Neural progenitor cell (in vitro differentiated cells): ENCODE results near the gene CNTN1. TPM values are rescaled to one million over a fixed set of nuclear protein-coding genes. Genes with fewer than 3 reads are reported as not detected.

Source experiments
- DNase-seq: peaks from one replicate; pipeline ENCODE4 v3.0.0-alpha.2; 2016; ENCODE audit warnings: low spot score
- H2AFZ ChIP-seq: fragments of 200-600 bp; sonication (generic); replicated peaks from 2 replicates; pipeline ENCODE4 v1.6.1; 2016; ENCODE audit warnings: antibody characterized with exemption
- H3F3A ChIP-seq: fragments of 200-600 bp; sonication (generic); 2 replicates; pipeline ENCODE4 v1.6.1; 2016; ENCODE audit warnings: antibody characterized with exemption, low read depth
- H3K27ac ChIP-seq: fragments of 200-600 bp; sonication (generic); 2 replicates; pipeline ENCODE4 v1.5.1; 2016; ENCODE audit warnings: mild to moderate bottlenecking
- H3K27me3 ChIP-seq: fragments of 200-600 bp; sonication (generic); 2 replicates; pipeline ENCODE4 v1.6.1; 2016; ENCODE audit warnings: mild to moderate bottlenecking, moderate library complexity
- H3K36me3 ChIP-seq: fragments of 200-600 bp; sonication (generic); 2 replicates; pipeline ENCODE4 v1.5.1; 2016
- H3K4me1 ChIP-seq: fragments of 200-600 bp; sonication (generic); 2 replicates; pipeline ENCODE4 v1.6.1; 2016; ENCODE audit warnings: mixed run types
- H3K4me2 ChIP-seq: fragments of 200-600 bp; sonication (generic); 2 replicates; pipeline ENCODE4 v1.6.1; 2016
- H3K4me3 ChIP-seq: fragments of 200-600 bp; sonication (generic); 2 replicates; pipeline ENCODE4 v1.5.1; 2016
- H3K79me2 ChIP-seq: fragments of 200-600 bp; sonication (generic); 2 replicates; pipeline ENCODE4 v1.6.1; 2016; ENCODE audit warnings: low read depth
- H3K9ac ChIP-seq: fragments of 200-600 bp; sonication (generic); 2 replicates; pipeline ENCODE4 v1.6.1; 2016
- H3K9me3 ChIP-seq: fragments of 200-600 bp; sonication (generic); 2 replicates; pipeline ENCODE4 v1.5.1; 2016; ENCODE audit warnings: low read depth
- H4K20me1 ChIP-seq: fragments of 200-600 bp; sonication (generic); 2 replicates; pipeline ENCODE4 v1.6.1; 2016; ENCODE audit warnings: low read depth
- H3K27ac Mint-ChIP-seq: 3 replicates; pipeline ENCODE4 v1.8.0; 2021; ENCODE audit warnings: mixed read lengths
- H3K27me3 Mint-ChIP-seq: 2 replicates; pipeline ENCODE4 v1.8.0; 2022; ENCODE audit warnings: low read depth, mild to moderate bottlenecking, inconsistent platforms, moderate library complexity, mixed read lengths; ENCODE audit not compliant: insufficient read depth
- H3K36me3 Mint-ChIP-seq: 3 replicates; pipeline ENCODE4 v1.8.0; 2021; ENCODE audit warnings: mixed read lengths
- H3K4me1 Mint-ChIP-seq: 3 replicates; pipeline ENCODE4 v1.8.0; 2021; ENCODE audit warnings: mixed read lengths
- H3K4me3 Mint-ChIP-seq: 3 replicates; pipeline ENCODE4 v1.8.0; 2021; ENCODE audit warnings: mild to moderate bottlenecking, moderate library complexity, mixed read lengths
- H3K9me3 Mint-ChIP-seq: 3 replicates; pipeline ENCODE4 v1.8.0; 2020; ENCODE audit warnings: mixed read lengths
- CTCF ChIP-seq: fragments of 200-600 bp; sonication (generic); IDR thresholded peaks from 2 replicates; pipeline ENCODE4 v1.5.1; 2017; ENCODE audit warnings: antibody characterized with exemption, mild to moderate bottlenecking
- EZH2 ChIP-seq: fragments of 200-600 bp; sonication (generic); IDR thresholded peaks from 2 replicates; pipeline ENCODE4 v1.6.1; 2017; ENCODE audit warnings: antibody characterized with exemption, mild to moderate bottlenecking, moderate library complexity
- EZH2phosphoT487 ChIP-seq: fragments of 200-600 bp; sonication (generic); IDR thresholded peaks from 2 replicates; pipeline ENCODE4 v1.6.1; 2017; ENCODE audit warnings: antibody characterized with exemption
- total RNA-seq: library from RNA; depleted of rRNA; stranded (reverse); fragments of >200 nt; gene quantifications from 2 replicates; pipeline ENCODE4 v1.2.3, GENCODE V29; 2015; ENCODE audit warnings: low replicate concordance

CNTN1 gene
- total RNA-seq, 1 donor from 2014 or later, result 0.17 TPM

- Mint-ChIP-seq H3K4me1 (peaks cover 3% of the 10 kb centered on the region), H3K36me3 (no peaks in the 10 kb centered on the region), H3K4me3 (no peak overlapping the region), H3K27ac (no peak overlapping the region), H3K9me3 (no peaks in the 10 kb centered on the region), H3K27me3 (peaks cover 2% of the 10 kb centered on the region)
- Histone ChIP-seq H3K9me3 (no peaks in the 10 kb centered on the region), H3K4me2 (no peak overlapping the region), H4K20me1 (no peaks in the 10 kb centered on the region), H3F3A (no peaks in the 10 kb centered on the region), H3K79me2 (no peaks in the 10 kb centered on the region), H2AFZ (no peak overlapping the region), H3K27ac (no peak overlapping the region), H3K4me1 (no peaks in the 10 kb centered on the region), H3K4me3 (no peak overlapping the region), H3K9ac (no peak overlapping the region), H3K36me3 (no peaks in the 10 kb centered on the region), H3K27me3 (no peaks in the 10 kb centered on the region)
- DNase-seq, result no peak
- TF ChIP-seq EZH2phosphoT487, result no peak
- TF ChIP-seq CTCF, result no peak
- TF ChIP-seq EZH2, result no peak
Observed at GRCh38 chr12:40726366-40726765, 34.1 kb downstream of the CNTN1 start.

- Histone ChIP-seq H3K27ac (no peak overlapping the region), H3K4me2 (no peak overlapping the region), H4K20me1 (no peaks in the 10 kb centered on the region), H3F3A (no peaks in the 10 kb centered on the region), H3K36me3 (no peaks in the 10 kb centered on the region), H3K4me3 (no peak overlapping the region), H3K4me1 (no peaks in the 10 kb centered on the region), H3K9me3 (no peaks in the 10 kb centered on the region), H3K27me3 (no peaks in the 10 kb centered on the region), H3K9ac (no peak overlapping the region), H2AFZ (no peak overlapping the region), H3K79me2 (no peaks in the 10 kb centered on the region)
- TF ChIP-seq EZH2 (no peak), EZH2phosphoT487 (no peak), CTCF (no peak)
- peaks cover 2% of the 10 kb centered on the region for H3K27me3 Mint-ChIP-seq
- peaks cover 10% of the 10 kb centered on the region for H3K4me1 Mint-ChIP-seq
- no peak overlapping the region for H3K27ac Mint-ChIP-seq
- no peak for DNase-seq
- H3K36me3 Mint-ChIP-seq, result no peaks in the 10 kb centered on the region
- no peaks in the 10 kb centered on the region for H3K9me3 Mint-ChIP-seq
- H3K4me3 Mint-ChIP-seq, result no peak overlapping the region
Observed at GRCh38 chr12:40727774-40728483, 35.7 kb downstream of the CNTN1 start.

GRCh38 chr12:40730281-40730680, 38.0 kb downstream of the CNTN1 start:
- TF ChIP-seq CTCF (no peak), EZH2phosphoT487 (no peak), EZH2 (no peak)
- H3K27me3 Mint-ChIP-seq, result peaks cover 2% of the 10 kb centered on the region
- no peak overlapping the region for H2AFZ ChIP-seq
- H3K4me2 ChIP-seq, result no peak overlapping the region
- H3K4me1 ChIP-seq, result peaks cover 4% of the 10 kb centered on the region
- H3F3A ChIP-seq, result no peaks in the 10 kb centered on the region
- H3K36me3 Mint-ChIP-seq, result no peaks in the 10 kb centered on the region
- no peaks in the 10 kb centered on the region for H3K36me3 ChIP-seq
- H3K9me3 ChIP-seq, result no peaks in the 10 kb centered on the region
- peaks cover 27% of the 10 kb centered on the region for H3K4me1 Mint-ChIP-seq
- no peaks in the 10 kb centered on the region for H3K79me2 ChIP-seq
- no peak overlapping the region for H3K4me3 ChIP-seq
- H3K27ac Mint-ChIP-seq, result no peak overlapping the region
- H3K27me3 ChIP-seq, result no peaks in the 10 kb centered on the region
- H3K9ac ChIP-seq, result no peak overlapping the region
- no peak for DNase-seq
- no peak overlapping the region for H3K4me3 Mint-ChIP-seq
- no peaks in the 10 kb centered on the region for H3K9me3 Mint-ChIP-seq
- H4K20me1 ChIP-seq, result no peaks in the 10 kb centered on the region
- no peak overlapping the region for H3K27ac ChIP-seq
